GM12891 (cell line): ENCODE measurements around the gene TBC1D22A.

ENCODE experiments used
- PAX5 ChIP-seq: IDR thresholded peaks from 2 replicates; pipeline ENCODE4 v1.6.1; 2011; ENCODE audit warnings: low read length, moderate library complexity, mild to moderate bottlenecking; ENCODE audit not compliant: insufficient read depth, severe bottlenecking
- POLR2A ChIP-seq: IDR thresholded peaks from 2 replicates; pipeline ENCODE4 v1.6.1; 2011; ENCODE audit warnings: low read depth, low read length, control low read depth
- POLR2AphosphoS5 ChIP-seq: IDR thresholded peaks from 2 replicates; pipeline ENCODE4 v1.6.1; 2011; ENCODE audit warnings: low read depth, low read length, control low read depth
- POU2F2 ChIP-seq: IDR thresholded peaks from 2 replicates; pipeline ENCODE4 v1.6.1; 2011; ENCODE audit warnings: low read depth, mild to moderate bottlenecking, control low read depth, low read length, moderate library complexity
- SPI1 ChIP-seq: IDR thresholded peaks from 2 replicates; pipeline ENCODE4 v1.6.1; 2011; ENCODE audit warnings: low read depth, low read length, control low read depth
- TAF1 ChIP-seq: IDR thresholded peaks from 2 replicates; pipeline ENCODE4 v1.6.1; 2011; ENCODE audit warnings: low read depth, low read length, control low read depth

GRCh38 chr22:47123006-47123826 is 360.8 kb downstream of the TBC1D22A start:
- TF ChIP-seq POLR2A (no peak), TAF1 (no peak), POLR2AphosphoS5 (no peak), SPI1 (no peak), POU2F2 (no peak), PAX5 (no peak)
